ENCODE results near the gene IER3.

IER3 gene, protein sequence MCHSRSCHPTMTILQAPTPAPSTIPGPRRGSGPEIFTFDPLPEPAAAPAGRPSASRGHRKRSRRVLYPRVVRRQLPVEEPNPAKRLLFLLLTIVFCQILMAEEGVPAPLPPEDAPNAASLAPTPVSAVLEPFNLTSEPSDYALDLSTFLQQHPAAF

DNA sequence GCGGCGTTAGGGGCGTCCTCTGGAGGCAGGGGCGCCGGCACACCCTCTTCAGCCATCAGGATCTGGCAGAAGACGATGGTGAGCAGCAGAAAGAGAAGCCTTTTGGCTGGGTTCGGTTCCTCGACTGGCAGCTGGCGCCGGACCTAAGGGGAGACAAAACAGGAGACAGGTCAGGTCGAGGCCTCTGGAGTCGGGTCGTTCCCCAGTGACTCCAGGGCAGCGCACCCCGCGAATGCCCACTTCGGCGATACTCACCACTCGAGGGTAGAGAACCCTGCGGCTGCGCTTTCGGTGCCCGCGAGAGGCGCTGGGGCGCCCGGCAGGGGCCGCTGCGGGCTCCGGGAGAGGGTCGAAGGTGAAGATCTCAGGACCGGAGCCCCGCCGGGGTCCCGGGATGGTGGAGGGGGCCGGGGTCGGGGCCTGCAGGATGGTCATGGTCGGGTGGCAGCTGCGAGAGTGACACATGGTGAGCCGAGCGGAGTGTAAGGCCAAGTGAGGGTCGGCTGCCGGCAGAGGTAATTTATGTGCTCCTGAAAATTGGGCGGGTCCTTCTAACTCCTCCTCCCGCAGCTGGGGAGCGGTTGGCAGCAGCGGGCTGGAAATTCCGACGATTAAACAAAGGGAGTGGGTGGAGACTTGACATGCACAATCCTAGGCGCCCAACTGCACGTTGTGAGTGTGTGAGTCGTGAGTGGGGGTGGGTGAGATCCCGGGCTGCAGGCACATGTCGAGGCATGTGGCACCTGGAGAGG lies at the start of gene IER3:
TSS of gene IER3 (minus strand) at position 494 of the 752 bp plus-strand sequence. CDS start at position 465, 29 bp downstream.
- in situ Hi-C loops (cut with MboI; ENCODE audit: low sequenced_read_pairs), result no loop called here

DNA sequence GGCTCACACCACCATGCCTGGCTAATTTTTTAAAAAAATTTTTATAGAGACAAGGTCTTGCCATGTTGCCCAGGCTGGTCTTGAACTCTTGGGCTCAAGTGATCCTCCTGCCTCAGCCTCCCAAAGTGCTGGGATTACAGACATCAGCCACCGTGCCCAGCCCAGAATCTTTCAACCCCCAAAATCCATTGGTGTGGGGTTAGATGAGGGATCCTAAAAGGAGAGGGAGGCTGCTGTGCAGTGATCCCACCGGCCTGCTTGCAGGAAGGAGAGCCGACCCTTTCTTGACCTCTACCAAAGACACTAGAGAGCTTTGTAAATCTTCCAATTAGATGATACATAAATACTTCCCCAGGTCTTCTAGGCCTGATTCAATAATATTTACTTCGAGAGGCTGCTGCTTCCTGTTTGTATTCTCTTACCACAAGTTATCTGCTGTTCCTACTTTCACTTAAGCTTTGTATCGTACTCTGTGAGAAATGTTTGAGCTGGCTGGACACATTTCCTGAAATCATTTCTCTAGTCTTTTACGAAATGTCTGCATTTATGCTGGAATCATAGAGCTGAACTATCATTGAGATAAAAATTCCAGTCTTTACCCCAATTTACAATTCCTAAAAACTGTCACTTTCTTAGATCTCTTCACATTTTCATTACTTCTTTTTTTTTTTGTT lies 49.3 kb upstream of the IER3 start:
- in situ Hi-C loops (cut with MboI; ENCODE audit: low sequenced_read_pairs), result no loop called here

DNA sequence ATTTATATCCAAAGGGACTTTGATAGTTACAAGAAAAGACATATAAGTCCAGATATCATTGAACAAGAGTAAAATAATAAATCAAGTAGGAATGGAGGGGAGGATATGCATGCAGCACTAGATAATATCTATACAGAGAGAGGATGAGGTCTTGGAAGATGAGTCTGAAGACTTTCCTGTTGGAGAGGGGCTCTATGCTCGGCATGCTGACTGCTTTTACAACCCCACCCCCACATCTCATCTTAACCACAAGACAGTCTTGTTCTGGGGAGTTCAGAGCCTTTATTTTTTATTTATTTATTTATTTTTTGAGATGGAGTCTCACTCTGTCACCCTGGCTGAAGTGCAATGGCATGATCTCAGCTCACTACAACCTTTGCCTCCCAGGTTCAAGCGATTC lies 48.4 kb upstream of the IER3 start:
- in situ Hi-C loops (cut with MboI; ENCODE audit: low sequenced_read_pairs), result no loop called here

- in situ Hi-C loops (cut with MboI; ENCODE audit: low sequenced_read_pairs), result no loop called here
Measured at GRCh38 chr6:30790724-30791383, 46.5 kb upstream of the IER3 start.

DNA sequence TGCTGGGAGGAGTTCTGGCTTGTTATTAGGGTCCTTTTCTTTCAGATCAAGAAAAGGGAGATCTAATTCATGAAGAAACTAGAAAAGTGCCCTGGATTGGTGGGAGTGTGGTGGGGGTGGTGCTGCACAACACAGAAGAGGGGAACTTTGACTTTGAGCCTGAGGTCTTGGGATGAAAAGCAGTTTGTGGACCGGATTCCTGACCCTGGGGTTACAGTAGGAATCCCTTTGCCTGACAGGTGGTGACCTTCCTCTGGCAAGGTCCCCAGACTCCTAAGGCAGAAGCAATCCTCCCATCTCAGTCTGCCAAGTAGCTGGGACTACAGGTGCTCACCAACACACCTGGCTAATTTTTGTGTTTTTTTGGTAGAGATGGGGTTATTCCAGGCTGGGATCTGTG lies 45.3 kb upstream of the IER3 start:
- in situ Hi-C loops (cut with MboI; ENCODE audit: low sequenced_read_pairs), result no loop called here

- in situ Hi-C loops (cut with MboI; ENCODE audit: low sequenced_read_pairs), result no loop called here
Measured at GRCh38 chr6:30787954-30788353, 43.6 kb upstream of the IER3 start.

- in situ Hi-C loops (cut with MboI; ENCODE audit: low sequenced_read_pairs), result no loop called here
Measured at GRCh38 chr6:30782425-30783014, 38.2 kb upstream of the IER3 start.

GRCh38 chr6:30781743-30782424 lies 37.5 kb upstream of the IER3 start:
- in situ Hi-C loops (cut with MboI; ENCODE audit: low sequenced_read_pairs), result no loop called here

GRCh38 chr6:30781395-30781742 lies 37.0 kb upstream of the IER3 start:
- in situ Hi-C loops (cut with MboI; ENCODE audit: low sequenced_read_pairs), result no loop called here

- in situ Hi-C loops (cut with MboI; ENCODE audit: low sequenced_read_pairs), result no loop called here
Measured at GRCh38 chr6:30780642-30780920, 36.2 kb upstream of the IER3 start.

GRCh38 chr6:30779850-30780641 lies 35.7 kb upstream of the IER3 start:
- in situ Hi-C loops (cut with MboI; ENCODE audit: low sequenced_read_pairs), result no loop called here

DNA sequence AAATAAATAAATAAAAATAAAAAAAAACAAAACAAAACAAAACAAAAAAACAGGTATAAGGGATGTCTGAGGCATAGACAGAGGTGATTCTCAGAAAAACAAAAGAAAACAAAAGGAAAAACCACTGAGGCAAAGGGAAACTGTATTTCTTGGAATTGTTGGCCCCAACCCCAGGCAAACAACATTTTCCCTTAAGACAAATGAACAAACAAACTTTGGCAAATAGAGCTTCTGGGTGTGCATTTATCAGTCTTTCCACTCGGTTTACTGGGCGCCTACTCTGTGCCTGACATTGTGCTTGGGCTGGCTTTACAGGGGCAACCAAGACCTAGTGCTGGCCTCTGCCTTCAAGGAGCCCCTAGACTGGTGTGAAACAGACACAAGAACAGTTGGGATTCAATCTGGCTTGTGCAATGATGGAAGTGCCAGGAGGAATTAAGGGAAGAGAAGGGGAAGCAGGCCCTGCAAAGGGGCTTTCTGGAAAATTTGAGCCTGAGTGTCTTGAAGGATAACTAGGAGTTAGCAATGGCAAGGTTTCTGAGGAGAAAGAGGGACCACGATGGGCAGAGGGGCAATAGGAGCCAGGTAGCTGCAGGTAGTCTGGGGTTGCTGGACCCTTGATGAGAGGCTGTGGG lies 33.8 kb upstream of the IER3 start:
- in situ Hi-C loops (cut with MboI; ENCODE audit: low sequenced_read_pairs), result no loop called here

- in situ Hi-C loops (cut with MboI; ENCODE audit: low sequenced_read_pairs), result no loop called here
Measured at GRCh38 chr6:30777155-30777485, 32.8 kb upstream of the IER3 start.

- in situ Hi-C loops (cut with MboI; ENCODE audit: low sequenced_read_pairs), result no loop called here
Measured at GRCh38 chr6:30776390-30777154, 32.2 kb upstream of the IER3 start.

DNA sequence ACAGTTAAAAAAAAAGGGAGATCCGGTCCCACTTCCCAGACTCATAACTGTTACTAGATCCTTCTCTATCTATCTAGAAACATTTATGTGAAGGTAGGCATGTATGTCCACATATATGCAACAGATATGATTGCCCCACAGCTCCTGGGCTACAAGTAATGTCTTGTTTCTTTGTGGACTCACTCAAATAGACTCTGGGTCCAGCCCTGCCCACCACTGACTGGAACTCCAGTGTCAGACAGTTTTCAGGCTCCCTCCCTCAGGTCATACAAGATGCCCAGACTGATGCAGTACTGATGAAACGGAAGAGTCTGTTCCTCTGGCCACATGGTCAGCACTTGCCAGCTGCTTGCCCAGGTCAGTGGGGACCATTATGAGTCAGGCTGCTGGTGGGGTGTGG lies 30.8 kb upstream of the IER3 start:
- in situ Hi-C loops (cut with MboI; ENCODE audit: low sequenced_read_pairs), result no loop called here

DNA sequence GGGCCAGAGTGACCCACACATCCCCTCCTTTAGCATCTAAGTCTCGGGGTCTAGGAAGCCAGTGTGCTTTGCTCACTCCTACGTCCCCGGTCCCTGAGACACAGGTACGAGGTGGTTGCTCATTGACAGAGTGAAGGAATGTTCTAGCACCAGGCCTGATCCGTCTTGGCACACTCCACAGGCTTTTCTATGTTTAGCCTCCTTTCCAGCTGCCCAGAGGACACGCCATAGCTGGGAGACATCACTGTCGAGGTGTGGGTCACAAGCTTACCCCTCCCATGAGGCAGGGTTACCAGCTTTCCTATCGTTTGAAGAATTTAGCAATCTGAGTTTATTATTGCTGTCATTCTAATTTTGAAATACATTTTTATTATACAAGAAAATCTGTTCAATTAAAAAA lies 30.4 kb upstream of the IER3 start:
- in situ Hi-C loops (cut with MboI; ENCODE audit: low sequenced_read_pairs), result no loop called here

DNA sequence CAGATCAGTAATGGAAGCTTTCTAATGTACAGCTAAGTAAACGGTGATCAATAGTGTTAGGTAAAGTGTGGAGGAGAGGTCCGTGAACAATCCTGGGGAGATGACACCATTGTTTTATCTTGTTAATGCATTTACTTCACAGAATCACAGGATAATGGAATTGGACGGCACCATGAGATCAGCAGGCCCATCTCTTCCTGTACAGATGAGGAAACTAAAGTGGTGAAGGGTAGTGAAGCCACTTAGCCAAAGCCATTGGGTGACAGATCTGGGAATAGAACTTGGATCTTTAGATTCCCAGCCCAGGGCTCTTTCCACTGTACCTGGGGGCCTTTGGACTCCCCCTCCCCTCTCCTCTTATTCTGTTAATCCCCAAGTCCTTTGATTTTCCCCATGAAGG lies 26.2 kb upstream of the IER3 start:
- in situ Hi-C loops (cut with MboI; ENCODE audit: low sequenced_read_pairs), result no loop called here

- in situ Hi-C loops (cut with MboI; ENCODE audit: low sequenced_read_pairs), result no loop called here
Measured at GRCh38 chr6:30769853-30770524, 25.6 kb upstream of the IER3 start.
